Lower leg skin (tissue), 3 donors: ENCODE data around the gene GNAI2.

Source experiments
- POLR2A ChIP-seq, 2 donors: fragments of 450-650 bp; IDR thresholded peaks; one replicate each; pipeline ENCODE4 v1.6.1; 2016 to 2017; ENCODE audit warnings: antibody characterized with exemption in 2 of 2, mild to moderate bottlenecking in 1 of 2, moderate library complexity in 1 of 2
- TF ChIP-seq, protein P1 (sequence below), 3 donors: fragments of 450-650 bp; IDR thresholded peaks; one replicate each; pipeline ENCODE4 v1.5.1; 2016; ENCODE audit warnings: antibody characterized with exemption in 3 of 3, mild to moderate bottlenecking in 3 of 3, moderate library complexity in 2 of 3

DNA sequence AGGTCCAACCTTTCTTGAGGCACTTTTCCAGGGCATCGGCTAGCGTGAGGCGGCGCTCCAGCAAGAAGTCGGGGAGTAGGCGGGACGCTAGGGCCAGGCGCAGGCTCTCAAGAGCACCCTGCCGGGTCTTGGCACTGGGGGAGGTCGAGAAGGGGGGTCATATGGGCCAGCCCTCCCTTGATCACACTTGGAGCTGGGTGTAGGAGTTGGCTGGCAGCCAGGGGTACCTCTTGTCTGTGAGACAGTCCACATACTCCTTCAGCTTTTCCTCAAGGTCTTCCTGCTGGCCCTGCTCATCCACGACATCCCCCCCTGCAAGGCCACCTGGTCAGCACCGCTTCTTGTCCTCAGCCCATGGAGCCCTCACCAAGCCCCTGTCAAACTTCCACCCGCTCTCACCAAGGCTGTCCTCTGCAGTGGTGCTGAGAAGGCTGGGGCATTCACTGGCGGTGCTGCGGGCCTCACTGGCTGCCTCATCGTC lies 54.2 kb downstream of the GNAI2 start:
- no peak for TF ChIP-seq POLR2A (IDR thresholded peaks at IDR 0.05)
- TF ChIP-seq, protein P1, sequence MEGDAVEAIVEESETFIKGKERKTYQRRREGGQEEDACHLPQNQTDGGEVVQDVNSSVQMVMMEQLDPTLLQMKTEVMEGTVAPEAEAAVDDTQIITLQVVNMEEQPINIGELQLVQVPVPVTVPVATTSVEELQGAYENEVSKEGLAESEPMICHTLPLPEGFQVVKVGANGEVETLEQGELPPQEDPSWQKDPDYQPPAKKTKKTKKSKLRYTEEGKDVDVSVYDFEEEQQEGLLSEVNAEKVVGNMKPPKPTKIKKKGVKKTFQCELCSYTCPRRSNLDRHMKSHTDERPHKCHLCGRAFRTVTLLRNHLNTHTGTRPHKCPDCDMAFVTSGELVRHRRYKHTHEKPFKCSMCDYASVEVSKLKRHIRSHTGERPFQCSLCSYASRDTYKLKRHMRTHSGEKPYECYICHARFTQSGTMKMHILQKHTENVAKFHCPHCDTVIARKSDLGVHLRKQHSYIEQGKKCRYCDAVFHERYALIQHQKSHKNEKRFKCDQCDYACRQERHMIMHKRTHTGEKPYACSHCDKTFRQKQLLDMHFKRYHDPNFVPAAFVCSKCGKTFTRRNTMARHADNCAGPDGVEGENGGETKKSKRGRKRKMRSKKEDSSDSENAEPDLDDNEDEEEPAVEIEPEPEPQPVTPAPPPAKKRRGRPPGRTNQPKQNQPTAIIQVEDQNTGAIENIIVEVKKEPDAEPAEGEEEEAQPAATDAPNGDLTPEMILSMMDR (IDR thresholded peaks at IDR 0.05): no peak
